HepG2 (cell line): ENCODE results near the gene AMBRA1. TPM values are rescaled to one million over a fixed set of nuclear protein-coding genes. Genes with fewer than 3 reads are reported as not detected.

ENCODE experiments used
- EED ChIP-seq: sonication (generic); formaldehyde crosslinking; IDR thresholded peaks from 2 replicates; pipeline ENCODE4 v1.5.0; 2020; ENCODE audit warnings: mild to moderate bottlenecking, missing genetic modification reagents
- FOXO1 ChIP-seq: sonication (generic); formaldehyde crosslinking; IDR thresholded peaks from 2 replicates; pipeline ENCODE4 v1.4.0; 2020; ENCODE audit warnings: missing genetic modification reagents
- IKZF4 ChIP-seq: sonication (generic); formaldehyde crosslinking; IDR thresholded peaks from 2 replicates; pipeline ENCODE4 v1.5.1; 2020; ENCODE audit warnings: borderline replicate concordance, mild to moderate bottlenecking, low read depth, missing genetic modification reagents; ENCODE audit errors: not compliant biosample characterization
- KLF16 ChIP-seq, 2 experiments: sonication (generic) in 1 of 2; formaldehyde crosslinking in 1 of 2; IDR thresholded peaks; 2 replicates each; pipeline versions ENCODE4 v1.6.1 to v1.8.0; 2016 to 2023; ENCODE audit warnings: missing genetic modification reagents in 2 of 2, missing compliant biosample characterization in 1 of 2
- LCORL ChIP-seq, 2 experiments: fragments of 450-650 bp in 1 of 2; sonication (generic) in 1 of 2; formaldehyde crosslinking in 1 of 2; IDR thresholded peaks; 2 replicates each; pipeline versions ENCODE4 v1.5.0 to v1.6.1; 2017 to 2020; ENCODE audit warnings: antibody characterized with exemption in 1 of 2, missing genetic modification reagents in 1 of 2
- MED1 ChIP-seq: sonication (generic); formaldehyde crosslinking; IDR thresholded peaks from 2 replicates; pipeline ENCODE4 v1.4.0; 2020; ENCODE audit warnings: missing genetic modification reagents
- MXI1 ChIP-seq: IDR thresholded peaks from 3 replicates; pipeline ENCODE4 v1.6.1; 2012; ENCODE audit warnings: low read depth, low read length, inconsistent platforms, borderline replicate concordance
- XRCC5 ChIP-seq: fragments of 200-400 bp; formaldehyde crosslinking; optimal IDR thresholded peaks from 2 replicates; pipeline ENCODE3; 2017; ENCODE audit warnings: mild to moderate bottlenecking, low read length
- ZZZ3 ChIP-seq: sonication (generic); formaldehyde crosslinking; IDR thresholded peaks from 2 replicates; pipeline ENCODE4 v1.4.0; 2020; ENCODE audit warnings: missing genetic modification reagents, mild to moderate bottlenecking, borderline replicate concordance
- polyA plus RNA-seq, 8 experiments: library from polyadenylated mRNA; depleted of rRNA in 3 of 8; stranded (reverse) in 7 of 8; unstranded in 1 of 8; fragments of >200 nt; fragmentation: Illumina TruSeq in 4 of 8; extraction: Trizol in 4 of 8; gene quantifications; 2 replicates each; pipeline versions ENCODE4 v1.2.1 to v1.2.3, GENCODE V29; 2011 to 2016; ENCODE audit warnings: low read depth in 4 of 8, missing spikeins in 1 of 8, mixed read lengths in 1 of 8; ENCODE audit not compliant: insufficient read depth in 1 of 8
- total RNA-seq, 5 experiments: library from RNA; depleted of rRNA; stranded (reverse); fragments of >200 nt; fragmentation: Illumina TruSeq; extraction: Trizol; gene quantifications; 2 replicates each; pipeline ENCODE4 v1.2.3, GENCODE V29; 2016; ENCODE audit warnings: low read depth in 1 of 5
- TF ChIP-seq, protein P1 (sequence below): sonication (generic); formaldehyde crosslinking; IDR thresholded peaks from 2 replicates; pipeline ENCODE4 v1.9.0; 2021; ENCODE audit warnings: missing genetic modification reagents, borderline replicate concordance
- TF ChIP-seq, protein P2 (sequence below): sonication (generic); formaldehyde crosslinking; IDR thresholded peaks from 2 replicates; pipeline ENCODE4 v1.4.0; 2020; ENCODE audit warnings: mild to moderate bottlenecking, missing genetic modification reagents, borderline replicate concordance
- TF ChIP-seq, protein P3 (sequence below): IDR thresholded peaks from 2 replicates; pipeline ENCODE4 v1.6.1; 2016; ENCODE audit warnings: mild to moderate bottlenecking
- TF ChIP-seq, protein P4 (sequence below): sonication (generic); formaldehyde crosslinking; IDR thresholded peaks from 2 replicates; pipeline ENCODE4 v1.4.0; 2020; ENCODE audit warnings: missing genetic modification reagents, borderline replicate concordance
- TF ChIP-seq, protein P5 (sequence below): sonication (generic); formaldehyde crosslinking; IDR thresholded peaks from 2 replicates; pipeline ENCODE4 v1.5.0; 2020; ENCODE audit warnings: missing genetic modification reagents, mild to moderate bottlenecking, borderline replicate concordance
- TF ChIP-seq, protein P6 (sequence below): sonication (generic); formaldehyde crosslinking; IDR thresholded peaks from 2 replicates; pipeline ENCODE4 v1.4.0; 2020; ENCODE audit warnings: missing genetic modification reagents

The AMBRA1 gene
- total and polyA plus RNA-seq, 2 of the 13 experiments (the other 11 are each of a cell fraction or from before 2014, with no cell fraction given) = 15.7 to 26.0 TPM

DNA sequence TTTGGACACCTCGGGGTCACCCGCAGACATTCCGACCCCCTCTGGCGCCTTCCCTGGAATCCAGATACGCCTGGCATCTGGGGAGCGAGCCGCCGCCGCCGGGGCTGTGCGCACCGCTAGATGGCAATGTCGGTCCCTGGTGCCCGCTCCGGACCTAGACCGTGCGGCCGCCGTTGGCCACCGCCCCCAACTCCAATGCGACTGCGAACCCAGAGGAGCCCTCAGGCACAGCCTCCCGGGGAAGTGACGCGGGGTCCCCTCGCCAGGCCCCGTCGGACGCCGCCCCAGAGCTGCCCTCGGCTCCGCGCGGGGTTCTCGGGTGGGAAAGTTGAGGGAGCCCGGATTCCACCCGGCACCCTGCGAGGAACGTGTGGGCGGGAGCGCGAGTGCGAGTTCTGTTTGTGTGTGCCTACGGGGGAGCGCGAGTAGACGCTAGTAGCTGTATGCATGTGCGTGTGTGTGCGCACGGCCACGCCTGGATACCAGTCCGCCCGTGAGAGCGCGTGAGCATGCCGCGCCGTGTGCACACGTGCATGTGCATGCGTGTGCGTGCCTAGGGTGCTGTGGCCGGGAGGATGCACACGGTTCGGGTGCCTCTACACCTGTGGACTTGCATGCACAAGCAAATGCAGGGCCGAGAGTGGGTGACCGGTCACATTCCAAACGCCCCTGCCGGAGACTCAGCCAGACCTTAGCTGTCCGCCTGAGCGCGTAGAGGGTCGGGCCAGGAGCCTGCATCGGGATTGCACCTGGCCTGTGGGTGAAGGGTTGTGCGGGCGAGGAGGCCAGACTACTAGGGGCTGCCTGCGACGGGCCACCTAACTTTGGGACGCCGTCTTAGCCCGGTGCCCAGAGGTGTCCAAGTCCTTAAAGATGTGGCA is 204.1 kb downstream of the AMBRA1 start (continued):
- TF ChIP-seq, protein P1, sequence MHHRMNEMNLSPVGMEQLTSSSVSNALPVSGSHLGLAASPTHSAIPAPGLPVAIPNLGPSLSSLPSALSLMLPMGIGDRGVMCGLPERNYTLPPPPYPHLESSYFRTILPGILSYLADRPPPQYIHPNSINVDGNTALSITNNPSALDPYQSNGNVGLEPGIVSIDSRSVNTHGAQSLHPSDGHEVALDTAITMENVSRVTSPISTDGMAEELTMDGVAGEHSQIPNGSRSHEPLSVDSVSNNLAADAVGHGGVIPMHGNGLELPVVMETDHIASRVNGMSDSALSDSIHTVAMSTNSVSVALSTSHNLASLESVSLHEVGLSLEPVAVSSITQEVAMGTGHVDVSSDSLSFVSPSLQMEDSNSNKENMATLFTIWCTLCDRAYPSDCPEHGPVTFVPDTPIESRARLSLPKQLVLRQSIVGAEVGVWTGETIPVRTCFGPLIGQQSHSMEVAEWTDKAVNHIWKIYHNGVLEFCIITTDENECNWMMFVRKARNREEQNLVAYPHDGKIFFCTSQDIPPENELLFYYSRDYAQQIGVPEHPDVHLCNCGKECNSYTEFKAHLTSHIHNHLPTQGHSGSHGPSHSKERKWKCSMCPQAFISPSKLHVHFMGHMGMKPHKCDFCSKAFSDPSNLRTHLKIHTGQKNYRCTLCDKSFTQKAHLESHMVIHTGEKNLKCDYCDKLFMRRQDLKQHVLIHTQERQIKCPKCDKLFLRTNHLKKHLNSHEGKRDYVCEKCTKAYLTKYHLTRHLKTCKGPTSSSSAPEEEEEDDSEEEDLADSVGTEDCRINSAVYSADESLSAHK (CRISPR knock-in tag) = no peak
- TF ChIP-seq EED (CRISPR knock-in tag) = no peak
- TF ChIP-seq, protein P2, sequence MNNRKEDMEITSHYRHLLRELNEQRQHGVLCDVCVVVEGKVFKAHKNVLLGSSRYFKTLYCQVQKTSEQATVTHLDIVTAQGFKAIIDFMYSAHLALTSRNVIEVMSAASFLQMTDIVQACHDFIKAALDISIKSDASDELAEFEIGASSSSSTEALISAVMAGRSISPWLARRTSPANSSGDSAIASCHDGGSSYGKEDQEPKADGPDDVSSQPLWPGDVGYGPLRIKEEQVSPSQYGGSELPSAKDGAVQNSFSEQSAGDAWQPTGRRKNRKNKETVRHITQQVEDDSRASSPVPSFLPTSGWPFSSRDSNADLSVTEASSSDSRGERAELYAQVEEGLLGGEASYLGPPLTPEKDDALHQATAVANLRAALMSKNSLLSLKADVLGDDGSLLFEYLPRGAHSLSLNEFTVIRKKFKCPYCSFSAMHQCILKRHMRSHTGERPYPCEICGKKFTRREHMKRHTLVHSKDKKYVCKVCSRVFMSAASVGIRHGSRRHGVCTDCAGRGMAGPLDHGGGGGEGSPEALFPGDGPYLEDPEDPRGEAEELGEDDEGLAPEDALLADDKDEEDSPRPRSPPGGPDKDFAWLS = no peak
- TF ChIP-seq, protein P3, sequence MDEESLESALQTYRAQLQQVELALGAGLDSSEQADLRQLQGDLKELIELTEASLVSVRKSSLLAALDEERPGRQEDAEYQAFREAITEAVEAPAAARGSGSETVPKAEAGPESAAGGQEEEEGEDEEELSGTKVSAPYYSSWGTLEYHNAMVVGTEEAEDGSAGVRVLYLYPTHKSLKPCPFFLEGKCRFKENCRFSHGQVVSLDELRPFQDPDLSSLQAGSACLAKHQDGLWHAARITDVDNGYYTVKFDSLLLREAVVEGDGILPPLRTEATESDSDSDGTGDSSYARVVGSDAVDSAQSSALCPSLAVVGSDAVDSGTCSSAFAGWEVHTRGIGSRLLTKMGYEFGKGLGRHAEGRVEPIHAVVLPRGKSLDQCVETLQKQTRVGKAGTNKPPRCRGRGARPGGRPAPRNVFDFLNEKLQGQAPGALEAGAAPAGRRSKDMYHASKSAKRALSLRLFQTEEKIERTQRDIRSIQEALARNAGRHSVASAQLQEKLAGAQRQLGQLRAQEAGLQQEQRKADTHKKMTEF (CRISPR knock-in tag) = peak; percentile 56; the same call in 1 of the 2 replicates
- no peak for TF ChIP-seq ZZZ3 (CRISPR knock-in tag)
- TF ChIP-seq LCORL (IDR thresholded peaks at IDR 0.05) = no peak
- TF ChIP-seq LCORL (CRISPR knock-in tag; IDR thresholded peaks at IDR 0.05) = 0 out of 2 replicates have a peak, but pooled peaks have one; percentile 31
- TF ChIP-seq MED1 (CRISPR knock-in tag) = no peak; the same call in 1 of the 2 replicates
- TF ChIP-seq IKZF4 = no peak
- TF ChIP-seq MXI1 = peak; percentile 31; the same call in 1 of the 3 replicates
- TF ChIP-seq KLF16 (CRISPR knock-in tag; IDR thresholded peaks at IDR 0.05) = peak; percentile 43 to 53; a peak in 1 of 4 replicates
- 0 out of 2 replicates have a peak, but pooled peaks have one; percentile 7 for TF ChIP-seq FOXO1 (CRISPR knock-in tag)
- TF ChIP-seq, protein P4, sequence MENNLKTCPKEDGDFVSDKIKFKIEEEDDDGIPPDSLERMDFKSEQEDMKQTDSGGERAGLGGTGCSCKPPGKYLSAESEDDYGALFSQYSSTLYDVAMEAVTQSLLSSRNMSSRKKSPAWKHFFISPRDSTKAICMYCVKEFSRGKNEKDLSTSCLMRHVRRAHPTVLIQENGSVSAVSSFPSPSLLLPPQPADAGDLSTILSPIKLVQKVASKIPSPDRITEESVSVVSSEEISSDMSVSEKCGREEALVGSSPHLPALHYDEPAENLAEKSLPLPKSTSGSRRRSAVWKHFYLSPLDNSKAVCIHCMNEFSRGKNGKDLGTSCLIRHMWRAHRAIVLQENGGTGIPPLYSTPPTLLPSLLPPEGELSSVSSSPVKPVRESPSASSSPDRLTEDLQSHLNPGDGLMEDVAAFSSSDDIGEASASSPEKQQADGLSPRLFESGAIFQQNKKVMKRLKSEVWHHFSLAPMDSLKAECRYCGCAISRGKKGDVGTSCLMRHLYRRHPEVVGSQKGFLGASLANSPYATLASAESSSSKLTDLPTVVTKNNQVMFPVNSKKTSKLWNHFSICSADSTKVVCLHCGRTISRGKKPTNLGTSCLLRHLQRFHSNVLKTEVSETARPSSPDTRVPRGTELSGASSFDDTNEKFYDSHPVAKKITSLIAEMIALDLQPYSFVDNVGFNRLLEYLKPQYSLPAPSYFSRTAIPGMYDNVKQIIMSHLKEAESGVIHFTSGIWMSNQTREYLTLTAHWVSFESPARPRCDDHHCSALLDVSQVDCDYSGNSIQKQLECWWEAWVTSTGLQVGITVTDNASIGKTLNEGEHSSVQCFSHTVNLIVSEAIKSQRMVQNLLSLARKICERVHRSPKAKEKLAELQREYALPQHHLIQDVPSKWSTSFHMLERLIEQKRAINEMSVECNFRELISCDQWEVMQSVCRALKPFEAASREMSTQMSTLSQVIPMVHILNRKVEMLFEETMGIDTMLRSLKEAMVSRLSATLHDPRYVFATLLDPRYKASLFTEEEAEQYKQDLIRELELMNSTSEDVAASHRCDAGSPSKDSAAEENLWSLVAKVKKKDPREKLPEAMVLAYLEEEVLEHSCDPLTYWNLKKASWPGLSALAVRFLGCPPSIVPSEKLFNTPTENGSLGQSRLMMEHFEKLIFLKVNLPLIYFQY (CRISPR knock-in tag) = no peak
- peak; percentile 91 for TF ChIP-seq XRCC5
- TF ChIP-seq, protein P5, sequence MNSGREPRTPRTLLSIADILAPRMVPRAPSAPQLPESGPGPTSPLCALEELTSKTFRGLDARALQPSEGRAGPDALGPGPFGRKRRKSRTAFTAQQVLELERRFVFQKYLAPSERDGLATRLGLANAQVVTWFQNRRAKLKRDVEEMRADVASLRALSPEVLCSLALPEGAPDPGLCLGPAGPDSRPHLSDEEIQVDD (CRISPR knock-in tag) = no peak; the same call in 1 of the 2 replicates
- TF ChIP-seq, protein P6, sequence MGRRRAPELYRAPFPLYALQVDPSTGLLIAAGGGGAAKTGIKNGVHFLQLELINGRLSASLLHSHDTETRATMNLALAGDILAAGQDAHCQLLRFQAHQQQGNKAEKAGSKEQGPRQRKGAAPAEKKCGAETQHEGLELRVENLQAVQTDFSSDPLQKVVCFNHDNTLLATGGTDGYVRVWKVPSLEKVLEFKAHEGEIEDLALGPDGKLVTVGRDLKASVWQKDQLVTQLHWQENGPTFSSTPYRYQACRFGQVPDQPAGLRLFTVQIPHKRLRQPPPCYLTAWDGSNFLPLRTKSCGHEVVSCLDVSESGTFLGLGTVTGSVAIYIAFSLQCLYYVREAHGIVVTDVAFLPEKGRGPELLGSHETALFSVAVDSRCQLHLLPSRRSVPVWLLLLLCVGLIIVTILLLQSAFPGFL = no peak
